GM19238 (cell line): ENCODE measurements around the gene ST8SIA6.
"Not testable (repeated sequence)": the region's sequence is repeated elsewhere in the genome, so short reads cannot be mapped to it uniquely, and the experiment has no call there.

Source experiments
- DNase-seq: peaks from one replicate; pipeline ENCODE4 v3.0.0; 2011; ENCODE audit warnings: low spot score; ENCODE audit not compliant: insufficient read length

ST8SIA6 gene

DNA sequence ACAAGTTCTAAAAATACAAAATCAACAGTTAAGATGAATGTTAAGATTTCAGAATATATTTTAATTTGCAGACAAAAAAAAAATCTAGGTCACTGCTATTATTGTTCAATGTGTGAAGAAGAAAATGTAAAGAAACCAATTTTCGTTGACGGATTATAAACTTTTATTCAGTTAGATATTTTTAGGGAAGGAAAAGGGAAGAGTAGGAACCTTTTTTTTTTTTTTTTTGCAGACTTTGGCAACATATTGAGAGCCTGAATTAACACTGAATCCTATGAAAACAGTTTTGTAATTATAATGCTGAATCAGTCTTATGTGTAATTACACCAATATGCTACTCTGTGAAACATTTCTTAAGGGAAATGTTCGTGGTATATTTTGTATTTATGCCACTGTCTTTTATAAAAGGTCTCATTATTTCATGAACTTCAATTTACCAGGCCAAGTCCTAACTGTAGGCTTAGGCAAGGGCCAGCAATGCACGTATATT is 106.3 kb downstream of the ST8SIA6 start:
- DNase-seq, result no peak

DNA sequence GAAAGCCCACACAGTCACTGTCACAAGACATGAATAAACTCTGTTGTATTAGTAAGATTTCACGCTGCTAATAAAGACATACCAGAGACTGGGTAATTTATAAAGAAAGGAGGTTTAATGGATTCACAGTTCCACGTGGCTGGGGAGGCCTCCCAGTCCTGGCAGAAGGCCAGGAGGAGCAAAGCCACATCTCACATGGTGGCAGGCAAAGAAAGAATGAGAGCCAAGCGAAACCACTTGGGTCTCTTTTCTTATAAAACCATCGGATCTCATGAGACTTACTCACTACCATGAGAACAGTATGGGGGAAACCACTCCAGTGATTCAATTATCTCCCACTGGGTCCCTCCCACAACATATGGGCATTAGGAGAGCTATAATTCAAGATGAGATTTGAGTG is 110.2 kb downstream of the ST8SIA6 start:
- DNase-seq, result no peak

DNA sequence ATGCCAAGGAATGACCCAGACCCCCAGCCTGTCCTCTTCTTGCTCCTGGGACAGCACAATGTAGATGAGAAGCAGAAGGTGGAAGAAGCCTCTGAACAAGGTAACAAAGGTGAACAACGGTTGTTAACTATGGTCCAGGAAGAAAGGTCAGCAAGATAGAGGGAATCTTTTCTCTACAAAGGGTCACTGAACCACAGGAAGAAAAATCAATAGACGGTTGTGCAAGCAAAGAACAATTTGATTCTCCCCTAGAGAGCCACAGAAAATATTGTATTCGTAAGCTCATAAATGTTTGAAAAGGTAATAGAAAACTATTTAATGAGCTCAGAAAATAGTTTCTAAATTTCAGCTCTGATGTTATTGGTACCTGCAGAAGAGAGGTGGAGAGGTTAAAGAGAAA is 111.3 kb downstream of the ST8SIA6 start:
- DNase-seq, result no peak

DNA sequence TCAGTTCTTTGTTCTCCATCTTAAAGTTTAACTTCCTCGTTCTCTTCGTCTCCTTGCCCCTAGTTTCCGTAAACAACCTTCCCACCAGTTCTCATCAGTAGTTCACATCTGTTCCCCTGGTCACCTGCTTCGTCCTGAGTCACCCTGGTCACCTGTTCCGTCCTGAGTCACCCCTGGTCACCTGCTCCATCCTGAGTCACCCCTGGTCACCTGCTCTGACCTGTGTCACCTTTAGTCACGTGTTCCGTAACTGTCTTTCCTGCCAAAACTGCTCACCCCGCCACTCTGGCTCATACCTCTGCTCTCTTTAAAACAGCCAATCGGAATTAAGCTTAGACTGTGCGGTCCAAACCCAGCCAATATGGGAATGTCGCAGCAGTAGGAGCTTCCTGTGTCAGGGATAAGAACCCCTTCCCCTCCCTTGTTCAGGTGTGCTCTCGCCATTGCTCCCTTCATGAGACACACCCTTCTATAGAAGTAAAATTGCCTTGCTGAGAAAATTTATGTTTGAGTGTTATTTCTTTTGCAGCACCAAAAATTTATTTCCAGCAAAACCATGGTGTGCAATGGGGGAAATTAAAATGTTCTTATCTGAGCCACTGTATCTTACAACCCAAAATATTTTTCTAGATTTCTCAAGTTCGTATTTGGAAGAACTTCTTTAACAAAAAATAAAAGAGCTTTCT is 114.1 kb downstream of the ST8SIA6 start:
- DNase-seq, result no peak

DNA sequence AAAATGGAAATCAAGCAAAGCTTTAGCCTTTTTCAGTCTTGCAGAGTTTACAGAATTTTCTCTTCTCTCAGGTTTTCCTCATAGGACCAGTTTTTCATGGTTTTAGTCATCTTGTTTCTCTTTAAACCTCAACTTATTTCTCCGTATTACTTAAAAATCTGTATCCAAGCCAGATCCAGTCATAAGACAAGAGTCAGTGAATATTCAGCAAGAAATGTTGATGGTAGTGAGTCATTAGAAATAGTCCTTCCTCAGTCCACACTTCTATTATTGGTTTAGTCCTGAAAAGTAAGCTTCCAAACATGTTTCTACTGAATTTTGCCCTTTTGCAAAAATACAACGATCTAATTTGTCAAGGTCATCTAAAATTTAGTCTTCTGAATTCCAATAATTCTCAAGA is 119.3 kb downstream of the ST8SIA6 start:
- no peak for DNase-seq

DNA sequence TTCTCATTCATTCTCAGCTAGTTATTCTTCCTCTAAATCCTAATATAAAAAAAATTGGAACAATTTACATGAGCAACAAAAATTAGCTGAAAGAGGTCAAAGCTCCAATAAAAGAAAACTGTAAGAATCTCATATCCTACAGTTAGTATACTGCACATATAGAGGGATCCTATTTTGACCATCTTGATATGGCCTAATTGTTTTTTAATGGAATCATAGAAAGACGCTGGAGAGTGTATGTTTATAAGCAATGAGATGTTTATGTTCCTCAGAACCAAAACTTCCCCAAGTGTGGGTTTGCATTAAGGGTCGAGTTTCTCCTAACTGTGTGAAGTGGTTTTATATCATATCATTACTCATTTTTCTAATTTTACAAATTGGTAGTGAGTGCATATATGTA is 123.9 kb downstream of the ST8SIA6 start:
- DNase-seq, result no peak

DNA sequence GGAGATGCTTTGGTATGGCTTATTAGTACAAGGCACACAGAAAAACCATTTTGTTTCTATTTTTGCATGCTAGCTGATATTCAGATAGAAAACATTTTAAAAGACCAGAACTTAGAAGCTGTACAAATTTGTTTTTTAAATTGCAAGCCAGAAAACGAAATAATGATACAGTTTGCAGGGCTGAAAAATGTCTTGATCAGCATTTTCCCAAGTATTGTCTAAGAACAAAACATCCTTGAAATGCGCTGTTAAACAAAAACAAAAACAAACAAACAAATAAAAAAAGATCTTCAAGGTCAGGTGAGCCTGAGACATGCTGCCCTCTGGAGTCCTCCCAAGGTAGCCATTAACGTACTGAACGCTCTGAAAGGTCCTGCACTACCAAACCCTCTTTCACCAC is 128.0 kb downstream of the ST8SIA6 start:
- no peak for DNase-seq

DNA sequence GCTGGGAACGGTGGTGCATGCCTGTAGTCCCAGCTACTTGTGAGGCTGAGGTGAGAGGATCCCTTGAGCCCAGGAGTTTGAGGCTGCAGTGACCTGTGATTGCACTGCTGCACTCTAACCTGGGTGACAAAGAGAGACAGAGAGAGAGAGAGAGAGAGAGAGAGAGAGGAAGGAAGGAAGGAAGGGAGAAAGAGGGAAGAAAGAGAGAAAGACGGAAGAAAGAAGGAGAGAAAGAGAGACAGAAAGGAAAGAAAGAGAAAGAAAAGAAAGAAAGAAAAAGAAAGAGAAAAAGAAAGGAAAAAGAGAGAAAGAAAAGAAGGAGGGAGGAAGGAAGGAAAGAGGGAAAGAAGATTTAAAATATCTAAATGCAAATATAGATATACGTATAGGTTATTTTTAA is 132.4 kb downstream of the ST8SIA6 start:
- not testable (repeated sequence) for DNase-seq

DNA sequence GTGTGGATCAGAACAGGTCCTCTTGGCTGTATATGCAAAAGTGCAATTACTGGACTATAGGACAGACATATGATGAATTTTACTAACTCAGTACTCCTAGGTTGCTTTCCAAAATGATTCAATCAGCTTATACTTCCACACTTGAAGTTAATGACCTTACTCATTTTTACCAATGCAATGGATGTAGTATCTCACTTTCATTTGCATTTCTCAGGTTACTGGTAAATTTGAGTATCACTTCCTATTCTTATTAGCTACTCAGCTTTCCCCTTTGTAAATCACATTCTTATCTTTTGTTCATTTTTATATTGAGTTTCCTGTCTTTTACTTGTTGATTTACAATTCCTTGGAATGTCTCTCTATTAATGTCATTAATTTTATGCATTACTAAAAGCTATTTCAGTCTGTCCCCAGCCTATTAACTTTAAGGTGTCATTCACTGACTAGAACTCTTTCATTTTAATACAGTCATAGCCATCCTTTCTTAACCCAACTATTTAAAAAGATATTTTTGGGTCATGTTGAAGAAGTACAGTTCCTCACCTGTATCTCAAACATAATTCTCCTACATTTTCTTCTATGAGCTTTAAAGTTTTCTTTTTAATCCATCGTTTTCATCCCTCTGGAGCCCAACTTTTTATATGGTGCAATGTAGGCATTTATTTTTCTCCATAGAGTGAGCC is 137.8 kb downstream of the ST8SIA6 start:
- DNase-seq, result no peak

DNA sequence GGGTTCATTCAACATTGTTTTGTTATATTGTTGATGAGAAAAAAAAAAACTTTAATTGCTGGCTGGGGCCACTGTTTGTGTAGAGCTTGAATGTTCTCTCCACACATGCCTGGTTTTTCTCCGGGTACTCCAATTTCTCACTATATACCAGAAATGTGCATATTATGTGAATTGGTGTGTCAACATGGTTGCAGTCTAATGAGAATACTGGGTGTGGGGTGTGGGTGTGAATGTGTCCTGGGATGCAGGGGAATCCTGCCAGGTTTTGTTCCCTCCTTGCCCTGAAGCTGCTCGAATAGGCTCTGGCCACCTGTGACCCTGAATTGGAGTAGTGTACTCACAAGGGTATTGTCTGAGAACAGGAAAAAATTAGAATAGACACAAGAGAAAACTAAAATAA is 145.0 kb downstream of the ST8SIA6 start:
- no peak for DNase-seq

DNA sequence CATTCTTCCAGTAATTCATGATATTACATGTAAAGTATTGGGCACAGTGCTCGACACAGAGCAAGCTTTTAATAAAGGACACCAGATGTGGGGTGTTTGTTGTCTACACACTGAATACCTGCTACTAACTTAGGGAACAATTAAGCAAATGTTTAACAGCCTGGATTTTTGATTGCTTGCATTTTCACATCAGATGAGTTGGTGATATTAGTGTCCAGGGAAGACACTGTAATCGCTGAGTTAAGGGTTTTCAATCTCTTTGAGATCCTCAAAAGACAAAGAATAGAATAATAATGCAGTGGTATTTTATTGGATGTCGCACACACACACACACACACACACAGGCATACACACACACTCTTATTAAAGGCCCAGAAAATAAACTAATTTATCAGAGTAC is 147.3 kb downstream of the ST8SIA6 start:
- no peak for DNase-seq

DNA sequence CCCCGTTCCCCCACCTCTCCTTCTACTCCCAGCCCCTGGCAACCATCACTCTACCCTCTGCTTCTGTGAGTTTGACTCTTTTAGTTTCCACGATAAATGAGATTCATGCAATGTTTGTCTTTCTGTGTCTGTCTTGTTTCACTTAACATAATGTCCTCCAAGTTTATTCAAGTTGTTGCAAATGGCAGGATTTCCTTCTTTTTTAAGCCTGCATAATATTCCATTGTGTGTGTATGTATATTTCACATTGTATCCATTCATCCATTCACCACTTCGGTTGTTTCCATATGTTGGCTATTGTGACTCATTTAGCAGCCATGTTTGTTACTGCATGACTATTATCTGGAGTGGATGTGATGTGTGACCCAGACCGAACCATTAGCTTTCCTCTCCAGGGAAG is 162.0 kb downstream of the ST8SIA6 start:
- no peak for DNase-seq

DNA sequence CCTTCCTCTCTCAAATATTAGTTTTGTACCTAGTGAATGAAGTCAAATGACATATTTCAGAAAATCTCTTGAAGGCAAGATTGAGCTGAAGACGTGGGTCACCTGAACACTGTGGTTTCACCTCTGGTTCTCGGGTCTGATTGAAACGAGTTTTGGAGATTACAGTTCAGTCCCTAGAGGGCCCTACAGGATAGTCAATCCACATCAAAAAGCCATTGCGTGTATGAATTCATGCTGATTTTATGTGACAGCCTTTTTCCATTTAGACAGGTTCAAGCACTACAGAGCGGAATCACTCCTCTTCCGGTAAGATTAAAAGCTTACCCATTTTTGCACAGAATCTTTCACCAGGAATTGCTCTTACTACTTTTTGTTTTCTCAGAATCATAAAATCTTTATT is 164.2 kb downstream of the ST8SIA6 start:
- no peak for DNase-seq

DNA sequence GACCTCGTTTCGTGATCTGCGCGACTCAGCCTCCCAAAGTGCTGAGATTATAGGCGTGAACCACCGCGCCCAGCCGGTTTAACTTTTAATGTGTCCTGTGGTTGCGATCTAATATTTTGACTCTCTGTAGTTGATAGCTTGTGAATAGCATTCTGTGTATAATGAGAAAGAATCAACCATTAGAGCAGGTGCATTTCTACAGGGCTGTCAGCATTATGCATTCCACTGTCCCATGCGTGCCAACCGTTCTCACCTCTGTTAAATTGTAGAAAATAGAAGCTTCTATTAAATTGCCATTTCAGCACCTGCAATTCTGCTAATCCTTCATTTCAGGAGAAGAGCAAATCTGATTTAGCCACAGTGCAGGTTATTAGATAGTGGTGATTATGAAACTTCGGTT is 164.6 kb downstream of the ST8SIA6 start:
- DNase-seq, result no peak

DNA sequence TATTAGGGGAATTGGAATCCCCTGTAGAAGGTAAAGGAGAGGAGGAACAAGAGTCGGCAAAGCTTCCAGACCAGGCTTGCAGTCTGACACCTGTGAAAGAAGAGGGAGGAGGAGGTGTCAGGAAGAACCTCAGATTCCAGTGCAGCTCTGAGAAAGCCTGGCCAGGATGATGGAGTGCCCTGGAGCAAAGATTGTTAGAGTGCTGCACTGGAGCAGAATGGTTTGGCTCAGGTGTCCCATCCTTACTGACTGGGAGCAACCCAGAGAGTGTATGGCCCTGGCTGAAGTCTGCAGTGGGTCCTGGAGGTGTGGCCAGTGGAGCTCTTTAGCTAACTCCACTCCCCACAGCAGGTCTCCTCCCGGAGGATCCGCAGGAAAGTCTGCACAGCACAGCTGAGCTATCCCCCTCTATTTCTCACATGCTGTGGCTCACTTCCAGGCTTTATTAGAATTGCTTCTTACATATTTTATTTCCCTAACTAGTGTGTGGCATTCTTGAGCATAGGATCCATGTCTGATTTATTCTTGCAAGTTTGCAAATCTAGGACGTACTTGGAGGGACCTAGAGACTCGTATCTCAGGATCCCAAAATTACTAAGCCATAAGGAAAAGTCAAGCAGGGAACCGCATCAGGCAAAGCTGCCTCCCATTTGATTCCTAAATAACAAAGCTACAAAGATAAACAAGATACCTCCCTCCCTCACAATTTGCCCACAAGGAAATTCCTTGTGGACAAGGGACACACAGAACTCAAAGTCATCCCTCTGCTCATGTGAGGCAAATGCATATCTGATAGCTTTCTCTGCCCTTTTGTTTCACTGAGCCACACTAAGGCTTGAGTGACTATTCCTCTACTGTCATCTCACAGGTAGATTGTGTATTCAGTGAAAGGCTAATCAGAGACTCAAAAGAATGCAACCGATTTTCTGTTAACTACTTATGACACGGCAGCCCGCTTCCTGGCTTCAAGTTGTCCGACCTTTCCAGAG is 167.5 kb downstream of the ST8SIA6 start:
- DNase-seq, result no peak

DNA sequence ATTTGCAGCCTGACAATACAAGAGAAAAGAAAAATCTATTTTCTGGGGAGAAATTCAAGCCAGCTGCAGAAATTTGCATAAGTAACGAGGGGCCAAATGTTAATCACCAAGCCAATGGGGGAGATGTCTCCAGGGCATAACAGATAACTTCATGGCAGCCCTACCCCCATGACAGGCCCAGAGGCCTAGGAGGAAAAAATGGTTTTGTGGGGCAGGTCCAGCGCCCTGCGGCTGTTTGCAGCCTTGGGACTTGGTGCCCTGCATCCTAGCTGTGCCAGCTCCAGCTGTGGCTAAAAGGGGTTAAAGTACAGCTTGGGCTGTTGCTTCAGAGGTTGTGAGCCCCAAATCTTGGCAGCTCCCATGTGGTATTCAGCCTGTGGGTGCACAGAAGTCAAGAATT is 172.1 kb downstream of the ST8SIA6 start:
- DNase-seq, result no peak

DNA sequence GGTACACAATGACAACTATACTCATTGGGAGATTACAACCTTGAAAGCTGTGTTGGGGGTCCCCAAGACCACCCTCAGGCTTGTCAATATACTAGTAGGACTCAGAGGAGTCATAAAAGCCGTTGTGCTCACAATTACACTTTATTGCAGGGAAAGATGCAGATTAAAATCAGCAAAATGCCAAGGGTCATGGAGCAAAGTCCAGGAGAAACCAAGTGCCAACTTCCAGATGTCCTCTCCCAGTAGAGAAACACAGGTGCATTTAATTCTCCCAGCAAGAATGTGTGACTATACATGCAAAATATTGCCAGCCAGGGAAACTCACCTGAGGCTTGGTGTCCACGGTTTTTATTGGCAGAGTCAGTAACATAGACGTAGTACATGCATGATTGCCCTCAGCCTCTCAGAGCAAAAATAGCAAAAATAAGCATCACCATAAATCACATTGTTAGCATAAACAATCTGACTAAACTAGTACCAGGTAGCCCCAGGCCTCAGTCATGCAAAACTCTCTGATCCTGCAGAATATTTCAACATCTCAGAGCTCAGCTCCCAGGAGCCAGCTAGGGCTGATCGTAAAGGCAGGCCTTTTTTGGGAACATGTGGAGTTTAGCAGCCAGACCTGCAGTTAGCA is 175.7 kb downstream of the ST8SIA6 start:
- no peak for DNase-seq

DNA sequence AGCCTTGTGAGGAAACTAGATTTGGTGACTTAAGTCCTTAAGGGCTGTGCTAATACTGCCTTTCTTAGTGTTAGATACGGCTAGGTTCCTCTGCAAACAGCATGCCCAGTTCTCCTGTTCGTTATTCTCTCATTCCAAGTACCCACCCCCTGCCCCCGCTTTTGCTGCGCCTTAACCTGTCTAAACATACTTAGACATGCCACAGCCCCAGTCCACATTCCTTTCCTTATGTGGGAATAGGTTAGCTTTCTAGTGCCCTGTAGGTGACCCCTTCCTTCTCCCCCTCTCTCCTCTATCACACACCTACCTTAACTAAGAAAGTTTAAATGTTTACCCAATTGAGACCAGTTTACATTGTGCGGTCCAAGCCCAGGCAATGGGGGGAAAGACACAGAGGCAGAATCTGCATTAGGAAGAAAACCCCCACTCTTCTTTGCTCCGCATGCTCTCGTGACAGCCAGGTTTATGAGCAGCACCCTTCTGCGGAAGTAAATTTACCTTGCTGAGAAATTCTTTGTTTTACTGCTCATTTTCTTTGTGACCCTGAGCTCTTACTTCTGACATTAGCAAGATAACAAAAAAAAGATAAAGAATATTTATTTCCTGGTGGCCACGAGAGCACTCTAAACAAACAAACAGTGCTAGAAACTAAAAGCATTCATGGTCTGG is 177.5 kb downstream of the ST8SIA6 start:
- no peak for DNase-seq

DNA sequence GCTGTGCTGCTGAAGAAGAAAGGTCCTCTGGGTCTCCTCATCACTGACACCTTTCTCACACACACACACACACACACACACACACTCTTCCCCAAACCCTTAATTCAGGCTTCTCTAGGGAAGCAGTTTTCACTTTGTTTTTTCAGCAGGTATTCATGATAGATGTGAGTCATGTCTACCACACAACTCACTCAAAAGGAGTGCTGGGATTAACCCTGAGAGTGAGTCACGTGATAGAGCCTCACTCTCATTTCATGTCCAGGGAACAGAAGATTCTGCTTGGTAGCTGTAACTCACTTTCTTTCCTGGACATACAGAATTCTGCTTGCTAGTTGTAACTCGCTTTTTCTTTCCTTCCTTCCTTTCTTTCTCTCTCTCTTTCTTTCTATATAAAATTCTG is 181.0 kb downstream of the ST8SIA6 start:
- no peak for DNase-seq

DNA sequence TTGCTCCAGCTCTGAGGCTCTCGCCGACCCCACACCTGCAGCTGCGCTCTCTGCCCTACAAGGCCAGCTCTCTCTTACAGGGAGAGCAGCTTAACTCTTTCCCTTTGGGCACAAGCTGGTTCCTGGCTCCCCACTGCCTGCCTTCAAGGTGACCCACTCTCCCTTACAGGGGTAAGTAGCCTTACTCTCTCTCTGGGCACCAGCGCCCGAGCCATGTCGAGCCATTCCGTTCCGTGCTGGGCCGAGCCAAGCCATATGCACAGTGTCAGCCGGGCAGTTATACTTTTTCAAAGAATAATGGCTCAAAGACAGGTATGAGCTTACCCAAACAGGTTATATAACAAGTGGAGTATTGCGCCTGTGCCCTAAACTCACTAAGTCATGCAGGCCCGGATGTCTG is 181.7 kb downstream of the ST8SIA6 start:
- DNase-seq, result no peak
